GM21717 (cell line): ENCODE results near the gene GSTA2.
"Not testable (repeated sequence)": the region's sequence is repeated elsewhere in the genome, so short reads cannot be mapped to it uniquely, and the experiment has no call there.

ENCODE experiments used
- ATAC-seq: cut with Tn5 transposase; IDR thresholded peaks from one replicate; pipeline ENCODE4 v1.9.1; 2021; ENCODE audit warnings: mild to moderate bottlenecking, moderate library complexity; ENCODE audit not compliant: unreplicated experiment

GSTA2 gene

DNA sequence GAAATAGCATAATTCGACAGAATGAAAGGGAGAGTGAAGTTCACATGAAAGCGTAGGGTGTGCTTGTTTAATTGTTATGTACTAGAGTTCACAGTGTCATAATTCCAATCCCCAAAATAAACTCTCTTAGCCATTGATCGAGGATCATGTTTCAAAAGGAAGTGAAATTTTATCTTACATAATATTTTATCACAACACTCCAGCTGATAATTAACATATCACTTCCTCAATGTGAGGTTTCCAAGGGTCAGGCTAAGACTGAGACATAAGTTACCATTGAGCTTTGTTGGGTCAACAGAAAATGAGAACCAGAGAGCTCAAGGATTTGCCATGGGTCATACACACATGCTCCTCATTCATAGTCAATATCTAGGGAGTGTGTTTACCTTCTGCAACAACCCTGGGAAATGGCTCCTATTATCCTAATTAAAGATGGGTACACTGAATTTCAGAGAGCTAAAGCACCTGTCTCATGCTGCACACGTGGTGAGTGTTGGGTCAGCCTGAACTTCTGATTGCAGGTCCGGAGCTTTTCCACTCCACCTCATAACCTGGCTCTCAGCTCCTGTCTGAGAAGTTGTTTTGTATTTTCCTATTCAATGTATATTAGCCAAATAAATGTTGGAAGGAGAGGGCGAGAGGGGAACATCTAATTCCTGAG, 3.0 kb downstream of the GSTA2 start:
- no peak for ATAC-seq

DNA sequence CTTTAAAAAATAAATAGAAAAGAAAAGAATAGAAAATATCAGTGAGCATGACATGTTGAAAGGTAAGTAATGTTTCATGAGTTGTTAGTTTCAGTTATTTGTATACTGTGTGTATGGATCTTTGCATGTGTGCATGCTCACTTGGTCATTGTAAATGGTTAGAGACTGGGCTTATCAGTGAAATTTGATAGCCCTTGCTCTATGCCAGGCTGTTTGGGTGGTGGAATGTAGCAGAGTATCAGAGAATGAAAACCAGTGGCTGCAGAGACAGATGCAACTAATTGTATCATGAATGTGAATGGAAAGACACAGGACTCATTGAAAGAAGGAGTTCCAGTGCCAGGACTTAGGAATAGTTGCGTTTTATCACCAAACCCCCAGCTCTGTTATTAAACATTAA, 4.2 kb downstream of the GSTA2 start:
- no peak for ATAC-seq

DNA sequence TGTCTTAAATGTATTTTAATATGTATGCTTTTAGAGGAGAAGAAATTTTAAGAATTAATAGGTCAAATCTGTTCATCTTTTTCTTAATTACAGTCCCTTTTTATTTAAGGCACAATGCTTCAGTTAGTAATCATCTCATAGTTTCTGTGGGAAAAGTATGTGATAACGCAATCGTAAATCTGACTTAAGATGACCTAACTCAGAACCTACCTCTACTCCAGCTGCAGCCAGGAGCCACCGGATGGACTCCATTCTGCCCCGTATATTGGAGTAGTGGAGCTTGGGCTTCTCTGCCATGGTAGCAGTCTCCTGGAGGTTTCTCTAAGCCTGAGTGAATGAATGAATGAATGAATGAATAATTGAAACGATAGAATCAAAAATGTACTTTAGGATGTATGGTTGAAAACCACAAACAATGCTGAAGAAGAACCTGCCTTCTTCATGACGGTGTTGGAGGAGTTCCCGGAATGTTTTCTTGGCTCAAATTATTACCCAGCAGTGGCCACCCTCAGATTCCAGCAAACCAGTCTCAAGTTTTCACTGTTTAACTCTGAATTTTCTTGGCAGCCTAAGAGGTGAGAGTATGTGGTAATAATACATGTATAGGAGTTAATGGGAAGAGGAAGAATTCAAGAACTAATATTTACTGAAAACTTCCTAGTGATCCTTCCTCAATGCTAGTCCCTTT, 5.5 kb downstream of the GSTA2 start:
- ATAC-seq = not testable (repeated sequence)

DNA sequence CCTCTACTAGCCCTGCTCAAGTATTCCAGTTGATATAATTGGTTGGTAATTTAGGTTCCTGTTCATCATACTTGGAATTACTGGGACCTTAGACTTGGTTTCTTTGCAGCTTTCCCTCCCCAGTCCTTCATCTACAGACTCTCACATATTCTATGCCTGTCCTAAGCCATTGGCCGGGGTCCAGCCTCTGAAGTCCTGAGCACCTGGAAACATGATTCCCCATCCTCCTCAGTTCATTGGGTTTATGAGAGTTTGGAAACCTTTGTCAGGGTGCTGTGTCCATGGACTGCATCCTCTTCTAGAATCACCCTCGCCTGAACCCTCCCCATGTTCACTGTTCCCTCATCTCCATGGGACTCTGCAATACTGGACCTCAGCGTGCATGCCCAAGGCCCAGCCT, 8.8 kb downstream of the GSTA2 start:
- ATAC-seq = no peak

DNA sequence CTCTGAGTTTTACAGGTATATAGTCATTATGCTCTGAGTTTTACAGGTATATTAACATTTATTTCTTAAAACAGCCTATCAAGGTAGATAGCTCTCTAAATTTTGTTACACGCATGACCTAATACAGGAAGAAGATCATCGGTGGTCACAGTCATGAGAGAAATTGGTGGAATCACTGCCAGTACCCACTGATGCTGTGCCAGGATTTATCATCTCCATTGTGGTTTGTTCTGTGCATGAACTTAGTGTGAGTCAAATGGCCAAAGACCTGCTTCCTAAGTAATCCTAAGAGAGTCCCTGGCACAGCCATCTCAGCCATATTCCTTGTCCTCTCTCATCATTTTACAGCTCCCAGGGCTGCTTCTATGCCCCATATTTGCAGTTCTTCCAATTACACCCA, 10.1 kb downstream of the GSTA2 start:
- ATAC-seq = not testable (repeated sequence)

DNA sequence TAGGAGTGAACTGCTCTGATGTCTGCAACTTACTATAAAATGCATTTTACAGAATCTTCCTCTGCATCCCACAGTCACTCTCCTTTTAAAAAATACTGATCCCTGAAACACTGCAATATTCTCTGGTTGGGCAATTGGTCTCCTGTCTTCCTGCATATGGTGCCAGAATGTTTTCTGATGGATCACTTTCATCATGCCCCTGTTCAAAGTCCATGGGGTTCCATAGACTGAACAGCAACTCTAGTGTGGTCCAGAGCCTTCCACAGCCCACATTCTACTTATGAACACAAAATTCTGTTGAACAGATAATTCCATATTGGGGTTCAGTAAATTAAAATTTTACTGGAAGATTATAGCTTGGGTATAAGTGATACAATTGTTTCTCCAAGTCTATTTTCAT, 11.0 kb downstream of the GSTA2 start:
- ATAC-seq = no peak

DNA sequence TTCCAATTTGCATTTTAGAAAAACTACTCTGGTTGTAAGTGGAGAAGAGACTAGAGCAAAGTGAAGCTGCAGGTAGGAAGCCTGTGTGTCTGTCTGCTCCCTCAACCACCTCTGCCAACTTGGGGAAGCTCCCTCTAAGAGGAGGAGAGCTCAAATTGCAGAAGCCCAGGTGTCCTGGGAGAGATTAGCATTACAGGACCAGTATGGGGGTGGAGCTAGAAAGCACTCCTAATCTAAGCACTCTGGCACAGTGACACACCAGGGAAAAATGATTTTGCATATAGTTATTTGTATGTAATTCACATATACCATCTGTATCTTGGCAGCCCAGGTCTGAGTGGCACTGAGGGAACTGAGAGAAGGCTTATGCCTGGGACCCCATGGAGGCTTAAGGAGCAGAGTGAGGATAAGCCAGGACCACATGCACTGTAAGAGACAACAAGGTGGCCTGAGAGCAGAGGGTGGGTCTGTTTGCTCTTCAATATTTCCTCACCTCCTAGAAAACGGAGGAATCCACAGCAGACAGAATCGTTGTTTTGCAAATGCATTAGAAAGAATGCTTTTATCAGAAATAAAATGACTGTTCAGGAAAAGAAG, 13.6 kb downstream of the GSTA2 start:
- no peak for ATAC-seq

DNA sequence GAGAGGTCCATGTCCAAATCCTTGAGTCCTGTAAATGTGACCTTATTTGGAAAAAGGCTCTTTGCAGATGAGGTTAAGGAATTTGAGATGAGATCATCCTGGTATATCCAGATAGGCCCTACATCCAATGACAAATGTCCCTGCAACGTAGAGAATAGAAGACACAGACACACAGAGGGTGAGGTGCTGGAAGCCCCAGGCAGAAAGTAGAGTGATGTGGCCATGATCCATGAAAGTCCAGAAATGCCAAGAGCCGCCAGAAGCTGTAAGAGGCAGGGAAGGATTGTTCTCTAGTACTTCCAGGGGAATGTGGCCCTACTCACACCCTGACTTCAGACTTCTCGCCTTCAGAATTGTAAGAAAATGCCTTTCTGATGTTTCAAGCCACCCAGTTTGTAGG, 16.0 kb downstream of the GSTA2 start:
- not testable (repeated sequence) for ATAC-seq

DNA sequence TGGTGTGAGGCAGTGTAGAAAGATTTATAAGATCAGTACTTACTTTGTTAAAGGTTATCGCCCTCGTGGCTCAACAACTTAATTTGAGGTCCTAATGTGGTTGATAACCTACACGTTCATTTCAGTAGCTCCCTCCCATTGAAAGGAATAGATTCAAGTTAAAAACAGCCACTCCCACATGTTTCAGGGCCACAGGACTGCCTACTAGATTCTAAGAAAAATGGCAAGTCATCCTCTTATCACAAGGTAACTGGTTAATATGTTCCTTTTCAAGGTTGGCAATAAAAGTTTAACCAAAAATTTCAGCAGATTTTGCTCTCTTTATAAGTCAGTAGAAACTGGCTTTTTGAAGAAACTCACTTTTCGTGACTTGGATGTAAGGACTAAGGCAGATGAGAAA, 17.1 kb downstream of the GSTA2 start:
- ATAC-seq = no peak

DNA sequence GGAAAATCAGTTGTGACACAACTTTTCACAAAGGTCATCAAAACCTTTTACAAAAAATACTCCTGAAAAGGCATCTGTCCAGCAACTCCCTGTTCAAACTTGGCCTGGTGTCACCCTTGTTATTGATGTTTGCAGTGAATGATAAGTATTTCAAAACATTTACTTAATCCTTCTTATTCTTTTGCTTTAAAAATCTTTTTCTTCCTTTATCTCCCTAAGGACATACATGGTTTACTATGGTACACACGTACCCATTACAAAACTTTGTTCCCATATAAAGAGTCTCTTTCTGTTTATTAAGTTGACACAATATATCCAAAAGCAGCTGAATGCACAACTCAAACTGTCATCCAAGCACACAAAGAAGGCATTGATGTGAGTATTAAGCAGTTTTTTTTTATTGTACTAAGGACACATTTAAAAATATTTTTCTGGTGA, 17.5 kb downstream of the GSTA2 start:
- ATAC-seq = no peak

DNA sequence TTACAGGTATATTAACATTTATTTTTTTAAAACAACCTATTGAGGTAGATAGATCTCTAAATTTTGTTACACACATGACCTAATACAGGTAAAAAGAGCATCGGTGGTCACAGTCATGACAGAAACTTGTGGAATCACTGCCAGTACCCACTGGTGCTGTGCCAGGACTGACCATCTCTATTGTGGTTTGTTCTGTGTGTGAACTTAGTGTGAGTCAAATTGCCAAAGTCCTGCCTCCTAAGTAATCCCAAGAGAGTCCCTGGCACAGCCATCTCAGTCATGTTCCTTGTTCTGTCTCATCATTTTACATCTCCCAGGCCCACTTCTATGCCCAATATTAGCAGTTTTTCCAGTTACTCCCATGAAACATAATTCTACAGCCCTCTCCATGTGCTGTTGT, 21.4 kb downstream of the GSTA2 start:
- no peak for ATAC-seq

DNA sequence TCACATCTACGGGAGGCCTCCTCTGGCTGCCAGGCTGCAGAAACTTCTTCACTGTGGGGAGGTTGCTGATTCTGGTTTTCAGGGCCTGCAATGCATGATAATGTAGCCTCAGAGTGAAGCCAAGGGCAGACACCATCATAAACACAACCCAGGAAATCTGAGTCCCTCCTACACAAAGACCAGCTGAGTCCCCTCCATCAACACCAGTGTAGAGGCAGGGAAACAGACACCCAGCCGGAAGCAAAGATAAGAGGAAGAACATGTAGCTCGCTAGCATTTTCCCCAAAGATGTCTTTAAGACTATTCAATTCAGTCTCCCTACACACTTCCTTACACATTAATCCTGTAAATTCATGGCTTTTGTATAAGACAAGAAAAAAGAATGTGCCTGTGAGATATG, 23.6 kb downstream of the GSTA2 start:
- no peak for ATAC-seq

DNA sequence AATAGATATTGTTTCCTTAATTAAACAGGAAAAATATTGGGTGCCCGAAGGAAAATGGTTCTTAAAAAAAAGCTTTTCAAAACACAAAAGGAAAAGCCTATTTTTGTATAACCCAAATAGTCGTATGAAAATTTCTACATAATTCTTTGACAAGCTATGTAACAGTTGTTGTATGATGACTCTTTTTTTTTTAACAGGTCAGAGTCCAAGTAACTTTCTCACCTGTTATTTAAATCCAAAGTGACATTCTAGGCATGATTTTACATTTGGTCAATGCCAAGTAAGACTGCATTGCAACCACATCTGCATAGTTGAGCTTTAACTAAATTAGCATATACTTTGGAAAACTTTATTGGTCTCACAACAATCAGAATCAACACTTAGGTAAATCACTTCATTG, 24.1 kb downstream of the GSTA2 start:
- ATAC-seq = no peak

DNA sequence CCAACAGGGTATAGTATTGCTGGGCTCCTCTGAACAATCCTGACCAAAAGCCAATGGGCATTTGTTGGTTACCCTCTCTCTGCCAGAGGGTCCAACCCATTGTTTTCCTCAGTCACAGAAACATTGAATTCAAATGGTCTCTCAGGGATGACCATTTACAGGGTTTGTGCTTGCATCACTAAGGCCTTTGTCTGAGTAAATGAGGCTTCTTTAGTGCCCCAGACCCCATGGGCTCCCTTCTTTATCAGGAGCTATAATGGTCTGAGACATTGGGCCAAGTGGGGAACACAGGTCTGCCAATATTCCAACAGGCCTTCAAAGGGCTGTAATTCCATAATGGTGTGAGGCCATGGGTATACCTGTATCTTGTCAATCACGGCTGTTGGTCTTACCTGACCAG, 27.1 kb downstream of the GSTA2 start:
- no peak for ATAC-seq

DNA sequence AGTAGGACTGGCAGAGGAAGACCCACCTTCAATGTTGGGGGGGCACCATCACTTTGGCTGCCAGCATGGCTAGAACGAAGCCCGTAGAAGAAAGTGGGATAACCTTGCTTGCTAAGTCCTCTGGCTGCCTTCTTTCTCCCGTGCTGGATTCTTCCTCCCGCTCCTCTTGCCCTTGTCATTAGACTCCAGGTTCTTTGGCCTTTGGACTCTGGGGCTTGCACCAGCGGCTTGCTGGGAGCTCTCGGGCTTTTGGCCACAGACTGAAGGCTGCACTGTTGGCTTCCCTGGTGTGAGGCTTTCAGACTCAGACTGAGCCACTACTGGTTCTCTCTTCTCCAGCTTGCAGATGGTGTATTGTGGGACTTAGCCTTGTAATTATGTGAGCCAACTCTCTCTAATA, 28.2 kb downstream of the GSTA2 start:
- ATAC-seq = no peak

DNA sequence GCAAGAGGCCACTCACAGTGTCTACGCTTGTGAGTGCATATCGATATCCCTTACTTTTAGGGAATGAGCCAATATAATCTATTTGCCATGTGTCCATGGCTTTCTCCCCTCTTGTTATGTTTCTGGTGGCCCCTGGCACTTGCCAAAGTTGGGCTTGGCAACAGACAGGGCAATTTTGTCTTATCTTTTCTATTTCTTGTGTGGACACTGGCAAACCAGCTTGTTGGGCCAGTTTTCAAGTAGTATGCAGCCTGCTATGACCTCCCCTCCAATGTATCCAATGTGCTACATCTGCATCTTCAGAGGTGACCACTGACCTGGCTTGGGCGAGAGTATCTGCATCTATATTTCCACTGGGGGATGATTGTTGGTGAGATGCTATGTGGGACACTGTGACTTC, 29.2 kb downstream of the GSTA2 start:
- ATAC-seq = no peak

DNA sequence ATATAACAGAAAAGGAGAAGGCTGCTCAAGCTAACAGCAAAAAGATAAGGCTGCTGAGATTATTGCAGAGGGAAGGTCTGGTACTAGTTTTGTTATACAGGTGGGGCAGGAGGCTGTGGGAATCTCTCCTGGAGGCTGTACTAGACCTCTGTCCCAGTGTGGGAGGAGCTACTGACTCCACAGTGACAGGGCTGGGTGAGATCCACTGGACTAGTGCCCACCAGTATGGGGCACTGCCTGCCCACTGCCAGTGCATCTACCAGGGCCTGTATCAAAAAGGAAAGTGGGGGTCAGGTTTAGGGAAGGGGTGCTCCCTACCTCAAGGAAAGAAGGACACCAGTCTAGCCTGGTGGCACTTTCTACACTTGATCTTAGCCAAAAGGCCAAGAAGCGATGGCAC, 30.1 kb downstream of the GSTA2 start:
- no peak for ATAC-seq

DNA sequence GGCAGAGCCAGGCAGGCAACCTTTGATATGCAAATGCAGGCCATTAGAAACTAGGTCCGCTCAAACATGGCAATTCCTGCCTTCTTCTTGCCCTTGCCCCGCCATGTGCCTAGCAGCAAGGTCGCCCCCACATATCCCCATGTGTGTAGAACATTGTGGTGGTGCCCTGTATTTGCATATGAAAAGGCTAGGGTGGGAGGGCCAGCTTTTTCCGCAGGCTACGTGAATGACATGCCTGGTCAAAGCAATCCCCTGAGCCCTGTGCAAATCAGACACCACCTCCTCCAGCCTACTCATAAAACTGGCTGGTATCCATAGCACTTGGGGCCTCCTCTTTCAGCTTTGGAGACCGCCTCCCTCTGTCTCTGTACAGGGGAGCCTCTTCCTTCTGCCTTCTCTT, 31.6 kb downstream of the GSTA2 start:
- no peak for ATAC-seq

DNA sequence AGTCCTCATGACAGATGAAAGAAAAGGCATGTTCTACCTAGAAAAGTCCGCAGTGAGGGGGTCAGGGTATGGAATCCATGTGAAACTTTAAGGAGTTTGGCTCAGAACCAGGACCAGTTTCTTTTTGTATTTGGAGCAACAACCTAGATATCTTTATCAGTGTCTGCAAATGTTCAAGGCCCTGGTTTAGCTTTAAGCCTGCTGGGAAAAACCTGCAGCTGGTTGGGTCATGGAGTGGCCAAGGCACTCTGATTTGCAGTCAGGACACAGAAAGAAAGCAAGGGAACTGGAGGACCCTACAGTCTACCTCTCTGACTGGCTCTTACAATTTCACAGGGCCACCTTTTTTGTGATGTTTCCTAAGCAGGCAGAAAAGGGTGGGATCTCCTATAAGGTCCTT, 33.7 kb downstream of the GSTA2 start:
- ATAC-seq = no peak

DNA sequence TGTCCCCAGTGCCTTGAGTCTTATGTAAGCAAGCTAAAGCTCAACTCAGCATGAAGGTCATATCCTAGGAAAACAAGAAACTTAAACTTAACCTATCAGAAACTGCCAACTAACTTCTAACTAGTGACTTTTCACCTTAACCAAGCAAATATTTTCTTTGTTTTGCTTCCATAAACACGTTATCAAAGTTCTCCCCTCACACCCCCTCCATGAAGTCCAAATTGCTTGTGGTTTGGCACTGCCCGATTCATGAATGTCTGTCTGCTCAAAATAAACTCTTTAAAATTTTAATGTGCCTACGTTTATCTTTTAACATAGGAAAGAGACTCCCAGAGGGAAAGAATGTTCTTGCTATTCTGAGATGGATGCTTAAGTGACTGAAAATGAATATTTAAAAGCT, 34.9 kb downstream of the GSTA2 start:
- no peak for ATAC-seq

DNA sequence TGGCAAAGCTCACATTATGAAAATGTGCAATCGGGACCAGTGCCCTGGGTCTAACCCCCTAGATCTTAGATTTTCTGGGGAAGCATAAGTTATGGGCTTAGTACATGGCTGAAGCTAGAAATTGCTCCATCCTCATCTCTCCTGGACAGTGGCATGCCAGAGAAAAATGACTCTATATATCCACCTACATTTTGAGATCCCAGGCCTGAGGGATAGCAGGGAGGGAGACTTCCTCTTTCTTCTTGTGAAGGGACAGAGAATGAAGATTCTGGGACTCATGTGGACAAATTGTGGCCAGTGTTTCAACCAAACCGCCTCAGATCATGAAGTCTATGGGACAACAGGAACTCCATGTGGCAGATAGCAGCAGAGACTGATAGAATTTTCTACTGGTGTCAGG, 35.4 kb downstream of the GSTA2 start:
- ATAC-seq = no peak

DNA sequence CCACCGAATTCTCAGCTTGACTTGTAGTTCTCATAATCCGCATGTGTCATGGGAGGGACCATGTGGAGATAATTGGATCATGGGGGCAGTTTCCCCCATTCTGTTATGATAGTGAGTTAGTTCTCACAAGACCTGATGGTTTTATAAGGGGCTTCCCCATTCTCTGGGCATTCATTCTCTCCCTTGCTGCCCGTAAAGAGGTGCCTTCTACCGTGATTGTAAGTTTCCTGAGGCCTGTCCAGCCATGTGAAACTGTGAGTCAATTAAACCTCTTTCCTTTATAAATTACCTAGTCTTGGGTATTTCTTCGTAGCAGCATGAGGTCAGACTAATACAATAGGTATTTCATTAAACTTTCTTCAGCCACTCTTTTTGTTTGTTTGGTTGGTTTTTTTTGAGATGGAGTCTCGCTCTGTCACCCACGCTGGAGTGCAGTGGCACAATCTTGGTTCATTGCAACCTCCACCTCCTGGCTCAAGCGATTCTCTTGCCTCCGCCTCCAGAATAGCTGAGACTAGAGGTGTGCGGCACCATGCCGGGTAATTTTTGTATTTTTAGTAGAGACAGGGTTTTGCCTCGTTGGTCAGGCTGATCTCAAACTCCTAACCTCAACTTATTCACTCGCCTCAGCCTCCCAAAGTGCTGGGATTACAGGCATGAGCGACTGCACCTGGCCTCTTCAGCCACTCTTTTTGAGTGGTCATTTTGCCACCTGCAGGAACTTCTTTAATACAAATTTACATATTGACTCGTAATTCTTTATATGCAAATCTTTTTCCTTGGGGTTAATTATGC, 36.3 kb downstream of the GSTA2 start:
- no peak for ATAC-seq
